Osteocyte (in vitro differentiated cells): ENCODE results near the gene RAB17. TPM values are rescaled to one million over a fixed set of nuclear protein-coding genes. Genes with fewer than 3 reads are reported as not detected.

ENCODE experiments used
- DNase-seq: peaks from one replicate; pipeline ENCODE4 v3.0.0; 2021; ENCODE audit warnings: mixed read lengths; ENCODE audit not compliant: unreplicated experiment; ENCODE audit errors: extremely low spot score
- H3K27ac Mint-ChIP-seq: one replicate; pipeline ENCODE4 v1.8.0; 2021; ENCODE audit warnings: mild to moderate bottlenecking, mixed read lengths; ENCODE audit not compliant: unreplicated experiment
- H3K27me3 Mint-ChIP-seq: one replicate; pipeline ENCODE4 v1.8.0; 2021; ENCODE audit warnings: mixed read lengths; ENCODE audit not compliant: unreplicated experiment
- H3K36me3 Mint-ChIP-seq: one replicate; pipeline ENCODE4 v1.8.0; 2021; ENCODE audit warnings: mixed read lengths; ENCODE audit not compliant: unreplicated experiment
- H3K4me1 Mint-ChIP-seq: one replicate; pipeline ENCODE4 v1.8.0; 2021; ENCODE audit warnings: mixed read lengths; ENCODE audit not compliant: unreplicated experiment
- H3K4me3 Mint-ChIP-seq: one replicate; pipeline ENCODE4 v1.8.0; 2021; ENCODE audit warnings: mild to moderate bottlenecking, moderate library complexity, mixed read lengths; ENCODE audit not compliant: unreplicated experiment
- H3K9me3 Mint-ChIP-seq: one replicate; pipeline ENCODE4 v1.8.0; 2021; ENCODE audit warnings: mixed read lengths; ENCODE audit not compliant: unreplicated experiment
- total RNA-seq: library from RNA; stranded (reverse); gene quantifications from 2 replicates; pipeline ENCODE4 v1.2.1, GENCODE V29; 2021
- TF ChIP-seq, protein P1 (sequence below): fragments of 200-600 bp; sonication (generic); IDR thresholded peaks from 2 replicates; pipeline ENCODE4 v1.5.0; 2021; ENCODE audit warnings: antibody characterized with exemption, mild to moderate bottlenecking, moderate library complexity

The RAB17 gene
- total RNA-seq, 1 donor from 2014 or later, result 5.2 TPM

DNA sequence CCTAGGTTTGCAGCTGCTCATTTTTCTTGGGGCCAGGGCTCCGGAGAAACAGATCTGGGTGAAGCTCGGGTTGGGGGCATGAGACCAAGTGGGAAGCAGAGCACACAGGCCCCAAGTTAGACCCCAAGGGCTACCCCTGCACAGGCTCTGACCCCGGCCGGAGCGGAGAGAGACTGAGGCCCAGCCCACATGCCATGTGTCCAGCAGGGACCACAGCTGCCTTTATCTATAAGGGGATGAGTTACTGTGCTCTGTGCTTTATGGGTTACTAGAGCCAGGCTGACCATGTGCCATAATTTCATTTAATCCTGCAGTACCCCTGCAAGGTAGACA, 54.5 kb downstream of the RAB17 start:
- H3K4me1 Mint-ChIP-seq, result peaks cover 14% of the 10 kb centered on the region
- no peak for DNase-seq
- peaks cover 3% of the 10 kb centered on the region for H3K36me3 Mint-ChIP-seq

DNA sequence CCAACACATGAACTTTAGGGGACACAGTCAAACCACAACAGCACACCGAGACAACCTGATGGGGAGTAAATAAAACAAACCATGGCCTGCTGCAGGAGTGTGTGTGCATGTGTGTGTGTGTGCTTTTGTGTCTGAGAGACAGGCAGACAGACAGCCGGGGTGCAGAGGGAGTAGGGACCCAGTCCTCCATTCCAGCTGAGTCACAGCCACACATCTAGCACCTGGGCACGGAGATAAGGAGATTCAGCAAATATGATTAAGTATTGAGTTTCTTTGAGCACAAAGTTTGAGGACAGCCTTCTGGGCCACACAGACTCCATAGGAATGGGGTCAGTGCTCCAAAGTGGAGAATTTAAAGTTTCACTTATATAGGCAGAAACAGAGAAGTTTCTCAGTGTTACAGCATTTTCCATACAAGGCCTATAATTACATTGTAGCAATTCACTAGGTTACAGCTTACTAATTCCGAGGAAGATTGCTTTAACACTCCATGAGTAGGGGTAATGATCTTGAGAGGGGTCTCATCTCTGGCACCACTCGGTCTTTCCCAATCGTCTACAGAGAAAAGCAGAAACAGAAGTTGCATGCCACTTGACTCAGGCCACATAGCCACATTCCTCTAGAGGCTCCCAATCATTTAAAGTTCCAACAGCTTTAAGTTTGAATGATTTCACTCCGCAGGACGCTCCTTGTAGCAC, 55.0 kb downstream of the RAB17 start:
- peaks cover 9% of the 10 kb centered on the region for H3K4me1 Mint-ChIP-seq
- TF ChIP-seq, protein P1, sequence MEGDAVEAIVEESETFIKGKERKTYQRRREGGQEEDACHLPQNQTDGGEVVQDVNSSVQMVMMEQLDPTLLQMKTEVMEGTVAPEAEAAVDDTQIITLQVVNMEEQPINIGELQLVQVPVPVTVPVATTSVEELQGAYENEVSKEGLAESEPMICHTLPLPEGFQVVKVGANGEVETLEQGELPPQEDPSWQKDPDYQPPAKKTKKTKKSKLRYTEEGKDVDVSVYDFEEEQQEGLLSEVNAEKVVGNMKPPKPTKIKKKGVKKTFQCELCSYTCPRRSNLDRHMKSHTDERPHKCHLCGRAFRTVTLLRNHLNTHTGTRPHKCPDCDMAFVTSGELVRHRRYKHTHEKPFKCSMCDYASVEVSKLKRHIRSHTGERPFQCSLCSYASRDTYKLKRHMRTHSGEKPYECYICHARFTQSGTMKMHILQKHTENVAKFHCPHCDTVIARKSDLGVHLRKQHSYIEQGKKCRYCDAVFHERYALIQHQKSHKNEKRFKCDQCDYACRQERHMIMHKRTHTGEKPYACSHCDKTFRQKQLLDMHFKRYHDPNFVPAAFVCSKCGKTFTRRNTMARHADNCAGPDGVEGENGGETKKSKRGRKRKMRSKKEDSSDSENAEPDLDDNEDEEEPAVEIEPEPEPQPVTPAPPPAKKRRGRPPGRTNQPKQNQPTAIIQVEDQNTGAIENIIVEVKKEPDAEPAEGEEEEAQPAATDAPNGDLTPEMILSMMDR, result no peak
- H3K27ac Mint-ChIP-seq, result no peak overlapping the region
- H3K27me3 Mint-ChIP-seq, result no peaks in the 10 kb centered on the region
- H3K36me3 Mint-ChIP-seq, result peaks cover 3% of the 10 kb centered on the region
- no peak overlapping the region for H3K4me3 Mint-ChIP-seq
- no peaks in the 10 kb centered on the region for H3K9me3 Mint-ChIP-seq
- no peak for DNase-seq

More for the DNA sequence above, 54.5 kb downstream of the RAB17 start:
- no peak overlapping the region for H3K27ac Mint-ChIP-seq
- no peak overlapping the region for H3K4me3 Mint-ChIP-seq
- TF ChIP-seq, protein P1, result no peak
- no peaks in the 10 kb centered on the region for H3K9me3 Mint-ChIP-seq
- H3K27me3 Mint-ChIP-seq, result no peaks in the 10 kb centered on the region

DNA sequence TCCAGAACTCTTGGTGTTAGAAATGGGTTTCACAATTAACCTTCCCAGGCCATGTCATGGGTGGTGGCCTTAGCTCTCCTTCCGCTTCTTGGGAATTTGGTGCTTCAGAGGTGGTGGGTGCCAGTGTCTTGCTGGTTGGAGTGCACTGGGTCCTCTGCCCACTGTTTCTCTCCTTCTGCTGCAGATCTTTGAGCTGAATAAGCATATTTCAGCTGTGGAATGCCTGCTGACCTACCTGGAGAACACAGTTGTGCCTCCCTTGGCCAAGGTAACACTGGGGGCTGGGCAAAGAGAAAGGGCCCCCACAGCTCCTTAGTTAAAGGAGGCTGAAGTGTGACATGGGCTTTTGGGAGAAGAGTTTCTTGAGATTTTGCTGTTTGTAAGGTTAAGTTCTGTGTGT, 56.2 kb downstream of the RAB17 start:
- H3K4me3 Mint-ChIP-seq, result no peak overlapping the region
- H3K36me3 Mint-ChIP-seq, result peaks cover 3% of the 10 kb centered on the region
- no peaks in the 10 kb centered on the region for H3K27me3 Mint-ChIP-seq
- no peak for DNase-seq
- H3K9me3 Mint-ChIP-seq, result no peaks in the 10 kb centered on the region
- H3K4me1 Mint-ChIP-seq, result no peaks in the 10 kb centered on the region
- H3K27ac Mint-ChIP-seq, result no peak overlapping the region
- TF ChIP-seq, protein P1, result no peak

DNA sequence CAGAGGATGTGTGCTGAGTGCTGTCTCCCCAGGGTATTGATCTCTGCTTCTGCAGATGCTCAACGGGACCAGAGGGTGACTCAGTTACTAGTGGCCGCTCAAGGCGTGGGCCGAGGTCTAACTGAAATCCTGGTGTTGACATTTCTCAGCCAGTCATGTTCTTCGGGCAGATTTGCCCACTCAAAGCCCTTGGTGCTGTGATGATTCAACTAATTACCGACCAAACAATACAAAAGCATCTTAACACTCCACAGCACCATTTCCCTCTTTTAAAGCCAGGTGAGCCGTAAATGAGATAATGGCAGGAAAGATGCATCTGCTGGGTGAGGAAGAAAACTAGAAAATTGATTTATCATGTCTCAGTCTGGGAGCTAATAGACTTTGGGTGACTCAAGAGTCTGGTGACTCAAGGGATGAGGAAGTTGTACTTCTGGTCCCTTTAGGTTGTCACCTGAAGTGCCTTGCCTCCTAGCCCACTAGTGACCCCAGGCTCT, 56.8 kb downstream of the RAB17 start:
- no peaks in the 10 kb centered on the region for H3K27me3 Mint-ChIP-seq
- DNase-seq, result no peak
- H3K27ac Mint-ChIP-seq, result no peak overlapping the region
- H3K4me3 Mint-ChIP-seq, result no peak overlapping the region
- TF ChIP-seq, protein P1, result no peak
- no peaks in the 10 kb centered on the region for H3K4me1 Mint-ChIP-seq
- no peaks in the 10 kb centered on the region for H3K9me3 Mint-ChIP-seq
- peaks cover 6% of the 10 kb centered on the region for H3K36me3 Mint-ChIP-seq

DNA sequence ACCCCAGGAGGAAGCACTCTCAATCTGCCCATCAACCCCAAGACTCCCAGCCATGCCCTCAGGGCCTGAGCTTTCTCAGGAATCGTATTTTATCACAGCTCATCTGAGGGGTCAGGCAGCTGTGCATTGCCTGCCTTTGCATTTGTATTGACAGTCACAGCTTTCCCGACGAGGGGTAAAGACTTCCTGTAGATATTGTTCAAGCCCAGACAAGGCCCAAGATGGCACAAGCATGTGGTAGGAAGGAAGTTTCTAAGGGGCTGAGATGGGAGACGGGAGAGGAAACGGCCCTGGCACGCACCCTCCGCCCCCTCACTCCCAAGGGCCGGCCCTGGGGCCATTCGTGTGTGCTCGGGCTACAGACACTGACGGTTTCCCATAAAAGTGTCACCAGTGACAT, 58.4 kb downstream of the RAB17 start:
- no peaks in the 10 kb centered on the region for H3K4me1 Mint-ChIP-seq
- DNase-seq, result no peak
- H3K27me3 Mint-ChIP-seq, result no peaks in the 10 kb centered on the region
- no peaks in the 10 kb centered on the region for H3K9me3 Mint-ChIP-seq
- TF ChIP-seq, protein P1, result no peak
- H3K27ac Mint-ChIP-seq, result no peak overlapping the region
- peaks cover 9% of the 10 kb centered on the region for H3K36me3 Mint-ChIP-seq
- H3K4me3 Mint-ChIP-seq, result no peak overlapping the region
